AG09319 (cell line): Measurements from ENCODE around the gene LINC00237.

Source experiments
- DNase-seq: peaks from one replicate; pipeline ENCODE4 v3.0.0-alpha.2; 2010; ENCODE audit warnings: low read depth; ENCODE audit errors: extremely low read depth
- TF ChIP-seq, protein P1 (sequence below): IDR thresholded peaks from 2 replicates; pipeline ENCODE4 v1.5.1; 2011; ENCODE audit warnings: low read depth, mild to moderate bottlenecking, inconsistent platforms, low read length, moderate library complexity

LINC00237 gene

GRCh38 chr20:21106171-21107017 is at the start of gene LINC00237:
Gene LINC00237 (minus strand): TSS chr20:21106358.
- TF ChIP-seq, protein P1, sequence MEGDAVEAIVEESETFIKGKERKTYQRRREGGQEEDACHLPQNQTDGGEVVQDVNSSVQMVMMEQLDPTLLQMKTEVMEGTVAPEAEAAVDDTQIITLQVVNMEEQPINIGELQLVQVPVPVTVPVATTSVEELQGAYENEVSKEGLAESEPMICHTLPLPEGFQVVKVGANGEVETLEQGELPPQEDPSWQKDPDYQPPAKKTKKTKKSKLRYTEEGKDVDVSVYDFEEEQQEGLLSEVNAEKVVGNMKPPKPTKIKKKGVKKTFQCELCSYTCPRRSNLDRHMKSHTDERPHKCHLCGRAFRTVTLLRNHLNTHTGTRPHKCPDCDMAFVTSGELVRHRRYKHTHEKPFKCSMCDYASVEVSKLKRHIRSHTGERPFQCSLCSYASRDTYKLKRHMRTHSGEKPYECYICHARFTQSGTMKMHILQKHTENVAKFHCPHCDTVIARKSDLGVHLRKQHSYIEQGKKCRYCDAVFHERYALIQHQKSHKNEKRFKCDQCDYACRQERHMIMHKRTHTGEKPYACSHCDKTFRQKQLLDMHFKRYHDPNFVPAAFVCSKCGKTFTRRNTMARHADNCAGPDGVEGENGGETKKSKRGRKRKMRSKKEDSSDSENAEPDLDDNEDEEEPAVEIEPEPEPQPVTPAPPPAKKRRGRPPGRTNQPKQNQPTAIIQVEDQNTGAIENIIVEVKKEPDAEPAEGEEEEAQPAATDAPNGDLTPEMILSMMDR, result no peak
- DNase-seq, result no peak

- no peak for DNase-seq
- TF ChIP-seq, protein P1, result no peak
These were observed 49.1 kb upstream of the LINC00237 start for GRCh38 chr20:21155268-21155667.

GRCh38 chr20:21154692-21155091 is 48.5 kb upstream of the LINC00237 start:
- TF ChIP-seq, protein P1, result no peak
- DNase-seq, result no peak

- DNase-seq, result no peak
- TF ChIP-seq, protein P1, result no peak
These were observed 45.6 kb upstream of the LINC00237 start for GRCh38 chr20:21151791-21152190.

- TF ChIP-seq, protein P1, result no peak
- no peak for DNase-seq
These were observed 43.2 kb upstream of the LINC00237 start for GRCh38 chr20:21149344-21149743.

DNA sequence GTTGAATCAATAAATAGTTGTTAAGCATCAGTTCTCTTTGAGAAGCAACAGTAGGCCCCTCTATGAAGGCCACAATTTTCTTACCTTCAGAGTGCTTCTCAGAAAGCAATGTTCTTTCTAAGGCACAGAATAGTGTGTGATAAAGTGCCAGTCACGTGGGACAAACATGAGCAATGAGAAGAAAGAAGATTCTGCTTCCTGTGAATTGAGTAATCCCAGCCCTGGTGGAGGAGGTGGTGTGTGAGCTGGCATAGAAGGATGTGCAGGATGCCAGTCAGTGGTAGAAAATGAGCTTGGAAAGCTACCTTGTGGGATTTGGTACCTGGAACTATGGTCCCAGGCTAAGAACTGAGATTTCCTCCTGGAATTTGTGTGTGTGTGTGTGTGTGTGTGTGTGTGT is 41.4 kb upstream of the LINC00237 start:
- no peak for DNase-seq

GRCh38 chr20:21146215-21146614 is 40.1 kb upstream of the LINC00237 start:
- TF ChIP-seq, protein P1, result no peak
- no peak for DNase-seq

More for the DNA sequence above, 41.4 kb upstream of the LINC00237 start:
- TF ChIP-seq, protein P1, result no peak
